Measurements from ENCODE around the gene SPAG16.

DNA sequence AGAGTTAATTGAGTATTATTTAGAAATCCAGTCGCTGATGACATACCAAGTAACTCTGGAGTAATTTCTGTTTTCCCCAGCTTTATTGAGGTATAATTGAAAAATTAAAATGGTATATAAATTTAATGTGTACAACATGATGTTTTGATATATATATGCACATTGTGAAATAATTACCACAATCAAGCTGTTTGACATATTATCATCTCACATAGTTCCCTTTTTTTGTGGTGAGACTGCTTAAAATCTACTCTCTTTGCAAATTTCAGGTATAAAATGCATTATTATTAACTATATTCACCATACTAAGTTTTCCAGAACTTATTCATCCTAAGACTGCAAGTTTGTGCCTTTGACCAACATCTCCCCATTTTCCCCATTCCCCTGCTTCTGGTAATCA lies 25.0 kb upstream of the SPAG16 start:
- TF ChIP-seq RCOR1 (IDR thresholded peaks at IDR 0.05; ENCODE audit: low read depth, low read length) (no peak), RARB (CRISPR knock-in tag; IDR thresholded peaks at IDR 0.05) (no peak), EHMT2 (IDR thresholded peaks at IDR 0.05; ENCODE audit: low read depth) (no peak), EP300 (IDR thresholded peaks at IDR 0.05) (no peak), RAD21 (conservative IDR thresholded peaks at IDR 0.05 in 1 of 2, IDR thresholded peaks at IDR 0.05 in 1 of 2) (no peak), CBX8 (IDR thresholded peaks at IDR 0.05) (no peak)
- TF ChIP-seq, protein P1, sequence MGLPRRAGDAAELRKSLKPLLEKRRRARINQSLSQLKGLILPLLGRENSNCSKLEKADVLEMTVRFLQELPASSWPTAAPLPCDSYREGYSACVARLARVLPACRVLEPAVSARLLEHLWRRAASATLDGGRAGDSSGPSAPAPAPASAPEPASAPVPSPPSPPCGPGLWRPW (IDR thresholded peaks at IDR 0.05): no peak
- TF ChIP-seq, protein P2, sequence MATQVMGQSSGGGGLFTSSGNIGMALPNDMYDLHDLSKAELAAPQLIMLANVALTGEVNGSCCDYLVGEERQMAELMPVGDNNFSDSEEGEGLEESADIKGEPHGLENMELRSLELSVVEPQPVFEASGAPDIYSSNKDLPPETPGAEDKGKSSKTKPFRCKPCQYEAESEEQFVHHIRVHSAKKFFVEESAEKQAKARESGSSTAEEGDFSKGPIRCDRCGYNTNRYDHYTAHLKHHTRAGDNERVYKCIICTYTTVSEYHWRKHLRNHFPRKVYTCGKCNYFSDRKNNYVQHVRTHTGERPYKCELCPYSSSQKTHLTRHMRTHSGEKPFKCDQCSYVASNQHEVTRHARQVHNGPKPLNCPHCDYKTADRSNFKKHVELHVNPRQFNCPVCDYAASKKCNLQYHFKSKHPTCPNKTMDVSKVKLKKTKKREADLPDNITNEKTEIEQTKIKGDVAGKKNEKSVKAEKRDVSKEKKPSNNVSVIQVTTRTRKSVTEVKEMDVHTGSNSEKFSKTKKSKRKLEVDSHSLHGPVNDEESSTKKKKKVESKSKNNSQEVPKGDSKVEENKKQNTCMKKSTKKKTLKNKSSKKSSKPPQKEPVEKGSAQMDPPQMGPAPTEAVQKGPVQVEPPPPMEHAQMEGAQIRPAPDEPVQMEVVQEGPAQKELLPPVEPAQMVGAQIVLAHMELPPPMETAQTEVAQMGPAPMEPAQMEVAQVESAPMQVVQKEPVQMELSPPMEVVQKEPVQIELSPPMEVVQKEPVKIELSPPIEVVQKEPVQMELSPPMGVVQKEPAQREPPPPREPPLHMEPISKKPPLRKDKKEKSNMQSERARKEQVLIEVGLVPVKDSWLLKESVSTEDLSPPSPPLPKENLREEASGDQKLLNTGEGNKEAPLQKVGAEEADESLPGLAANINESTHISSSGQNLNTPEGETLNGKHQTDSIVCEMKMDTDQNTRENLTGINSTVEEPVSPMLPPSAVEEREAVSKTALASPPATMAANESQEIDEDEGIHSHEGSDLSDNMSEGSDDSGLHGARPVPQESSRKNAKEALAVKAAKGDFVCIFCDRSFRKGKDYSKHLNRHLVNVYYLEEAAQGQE (IDR thresholded peaks at IDR 0.05): no peak
- TF ChIP-seq, protein P3, sequence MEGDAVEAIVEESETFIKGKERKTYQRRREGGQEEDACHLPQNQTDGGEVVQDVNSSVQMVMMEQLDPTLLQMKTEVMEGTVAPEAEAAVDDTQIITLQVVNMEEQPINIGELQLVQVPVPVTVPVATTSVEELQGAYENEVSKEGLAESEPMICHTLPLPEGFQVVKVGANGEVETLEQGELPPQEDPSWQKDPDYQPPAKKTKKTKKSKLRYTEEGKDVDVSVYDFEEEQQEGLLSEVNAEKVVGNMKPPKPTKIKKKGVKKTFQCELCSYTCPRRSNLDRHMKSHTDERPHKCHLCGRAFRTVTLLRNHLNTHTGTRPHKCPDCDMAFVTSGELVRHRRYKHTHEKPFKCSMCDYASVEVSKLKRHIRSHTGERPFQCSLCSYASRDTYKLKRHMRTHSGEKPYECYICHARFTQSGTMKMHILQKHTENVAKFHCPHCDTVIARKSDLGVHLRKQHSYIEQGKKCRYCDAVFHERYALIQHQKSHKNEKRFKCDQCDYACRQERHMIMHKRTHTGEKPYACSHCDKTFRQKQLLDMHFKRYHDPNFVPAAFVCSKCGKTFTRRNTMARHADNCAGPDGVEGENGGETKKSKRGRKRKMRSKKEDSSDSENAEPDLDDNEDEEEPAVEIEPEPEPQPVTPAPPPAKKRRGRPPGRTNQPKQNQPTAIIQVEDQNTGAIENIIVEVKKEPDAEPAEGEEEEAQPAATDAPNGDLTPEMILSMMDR (IDR thresholded peaks at IDR 0.05): no peak
- TF ChIP-seq, protein P4, sequence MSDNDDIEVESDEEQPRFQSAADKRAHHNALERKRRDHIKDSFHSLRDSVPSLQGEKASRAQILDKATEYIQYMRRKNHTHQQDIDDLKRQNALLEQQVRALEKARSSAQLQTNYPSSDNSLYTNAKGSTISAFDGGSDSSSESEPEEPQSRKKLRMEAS (IDR thresholded peaks at IDR 0.05): no peak

All from A549 (cell line).